Skeletal muscle satellite cell (primary cell): ENCODE results near the gene RGPD5.
"Not testable (repeated sequence)": the region's sequence is repeated elsewhere in the genome, so short reads cannot be mapped to it uniquely, and the experiment has no call there.

Experiments
- H3K27me3 ChIP-seq: 2 replicates; pipeline ENCODE4 v1.7.0; 2013; ENCODE audit warnings: low read length; ENCODE audit not compliant: control insufficient read depth, insufficient read depth
- H3K36me3 ChIP-seq: 2 replicates; pipeline ENCODE4 v1.7.0; 2013; ENCODE audit warnings: mild to moderate bottlenecking, control low read depth, low read length; ENCODE audit not compliant: insufficient read depth
- H3K4me1 ChIP-seq: 2 replicates; pipeline ENCODE4 v1.7.0; 2013; ENCODE audit warnings: low read length; ENCODE audit not compliant: control insufficient read depth, insufficient read depth
- H3K4me2 ChIP-seq: 2 replicates; pipeline ENCODE4 v1.7.0; 2013; ENCODE audit warnings: mild to moderate bottlenecking, low read length
- H3K4me3 ChIP-seq: 2 replicates; pipeline ENCODE4 v1.7.0; 2013; ENCODE audit warnings: low read length
- H3K9ac ChIP-seq: 2 replicates; pipeline ENCODE4 v1.7.0; 2013; ENCODE audit warnings: mild to moderate bottlenecking, low read depth, low read length, moderate library complexity
- H3K9me3 ChIP-seq: replicated peaks from 2 replicates; pipeline ENCODE4 v1.7.0; 2013; ENCODE audit warnings: mild to moderate bottlenecking, control low read depth, low read length

The RGPD5 gene

DNA sequence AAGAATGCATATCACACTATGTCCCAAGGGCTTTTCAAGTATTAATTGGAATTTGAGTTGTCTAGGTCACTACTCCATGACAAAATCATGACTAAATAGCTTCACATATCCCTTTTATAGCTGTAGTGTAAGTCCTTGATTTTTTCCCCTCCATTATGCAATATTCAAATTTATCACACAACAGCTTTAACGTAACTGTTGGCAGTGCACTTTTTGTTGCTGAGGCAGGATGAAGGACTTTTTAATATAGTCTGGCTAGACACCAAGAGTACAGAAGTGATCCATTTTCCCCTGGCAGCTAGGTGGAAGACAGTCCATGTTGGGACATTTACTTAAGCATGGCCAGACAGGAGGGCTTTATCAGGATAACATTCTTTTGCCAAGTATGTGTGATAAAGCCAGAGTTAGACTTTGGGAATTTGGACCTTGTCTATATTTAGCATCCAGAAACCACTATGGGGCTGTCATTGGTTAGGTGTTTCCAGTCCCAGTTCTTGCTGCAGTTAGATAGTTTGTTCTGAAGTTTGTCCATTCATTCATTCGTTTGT lies 11.6 kb upstream of the RGPD5 start:
- not testable (repeated sequence) for H3K9me3 ChIP-seq, H3K36me3 ChIP-seq, H3K4me2 ChIP-seq, H3K9ac ChIP-seq, H3K27me3 ChIP-seq, H3K4me3 ChIP-seq, H3K4me1 ChIP-seq

GRCh38 chr2:109791530-109792279 lies 2.4 kb upstream of the RGPD5 start:
- not testable (repeated sequence) for H3K9ac ChIP-seq, H3K36me3 ChIP-seq, H3K27me3 ChIP-seq, H3K9me3 ChIP-seq, H3K4me3 ChIP-seq, H3K4me1 ChIP-seq, H3K4me2 ChIP-seq

GRCh38 chr2:109792659-109793058 lies 1.4 kb upstream of the RGPD5 start:
- H3K4me3 ChIP-seq, H3K36me3 ChIP-seq, H3K9me3 ChIP-seq, H3K4me2 ChIP-seq, H3K9ac ChIP-seq, H3K4me1 ChIP-seq, H3K27me3 ChIP-seq: not testable (repeated sequence)

DNA sequence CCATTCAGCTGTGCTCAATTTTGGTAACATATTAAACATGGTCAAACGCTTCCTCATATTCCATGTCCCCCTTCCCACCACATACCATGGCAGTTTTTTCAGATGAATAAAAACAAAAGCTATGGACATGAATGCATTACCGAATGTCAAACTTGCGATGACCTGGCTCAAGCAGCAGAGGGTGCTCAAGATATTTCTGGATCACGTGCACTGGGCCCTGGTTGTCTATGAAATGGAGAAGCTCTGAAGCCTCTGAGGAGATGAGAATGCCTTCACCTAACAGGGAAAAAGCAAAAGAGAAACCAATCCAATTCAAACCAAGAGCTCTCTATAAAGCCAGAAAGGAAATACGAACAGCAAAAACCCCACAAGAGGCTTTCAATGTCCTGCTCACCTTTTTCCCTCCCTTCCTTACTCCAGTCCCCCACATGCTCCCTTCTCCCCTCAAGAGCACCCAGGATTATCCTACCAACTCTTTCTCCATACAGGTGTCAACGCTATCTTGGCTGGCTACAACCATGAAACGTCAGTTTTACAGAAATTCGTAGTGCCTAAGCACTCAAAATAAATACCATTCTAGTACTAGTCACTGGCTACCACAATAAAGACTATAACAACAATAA lies 77.1 kb downstream of the RGPD5 start:
- not testable (repeated sequence) for H3K4me1 ChIP-seq, H3K9me3 ChIP-seq, H3K4me3 ChIP-seq, H3K4me2 ChIP-seq, H3K9ac ChIP-seq, H3K27me3 ChIP-seq, H3K36me3 ChIP-seq

DNA sequence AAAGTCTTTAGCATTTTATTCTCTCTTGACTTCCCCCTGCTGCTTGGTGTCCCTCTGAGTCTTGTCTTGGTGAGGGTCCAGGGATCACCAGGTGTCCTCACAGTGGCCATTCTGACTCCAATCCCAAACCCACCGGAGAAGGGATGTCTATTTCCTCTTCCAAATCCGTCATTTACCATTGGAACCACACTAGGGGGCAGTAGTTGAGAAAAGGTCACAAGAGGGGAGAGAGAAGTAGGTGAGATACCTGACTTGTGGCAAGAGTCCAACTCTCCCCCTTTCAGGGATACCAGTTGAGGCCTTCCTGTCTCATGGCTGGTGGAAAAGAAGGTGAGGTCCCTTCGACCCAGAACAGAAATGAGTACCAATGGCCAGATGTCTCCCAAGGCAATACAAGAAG lies 82.5 kb downstream of the RGPD5 start:
- H3K4me3 ChIP-seq, H3K36me3 ChIP-seq, H3K4me2 ChIP-seq, H3K9ac ChIP-seq, H3K9me3 ChIP-seq, H3K27me3 ChIP-seq, H3K4me1 ChIP-seq: not testable (repeated sequence)

GRCh38 chr2:109882112-109882511 lies 88.0 kb downstream of the RGPD5 start:
- not testable (repeated sequence) for H3K27me3 ChIP-seq, H3K36me3 ChIP-seq, H3K4me3 ChIP-seq, H3K4me1 ChIP-seq, H3K9ac ChIP-seq, H3K4me2 ChIP-seq, H3K9me3 ChIP-seq

GRCh38 chr2:109888414-109888813 lies 94.3 kb downstream of the RGPD5 start:
- not testable (repeated sequence) for H3K4me2 ChIP-seq, H3K4me1 ChIP-seq, H3K9me3 ChIP-seq, H3K36me3 ChIP-seq, H3K27me3 ChIP-seq, H3K4me3 ChIP-seq, H3K9ac ChIP-seq

DNA sequence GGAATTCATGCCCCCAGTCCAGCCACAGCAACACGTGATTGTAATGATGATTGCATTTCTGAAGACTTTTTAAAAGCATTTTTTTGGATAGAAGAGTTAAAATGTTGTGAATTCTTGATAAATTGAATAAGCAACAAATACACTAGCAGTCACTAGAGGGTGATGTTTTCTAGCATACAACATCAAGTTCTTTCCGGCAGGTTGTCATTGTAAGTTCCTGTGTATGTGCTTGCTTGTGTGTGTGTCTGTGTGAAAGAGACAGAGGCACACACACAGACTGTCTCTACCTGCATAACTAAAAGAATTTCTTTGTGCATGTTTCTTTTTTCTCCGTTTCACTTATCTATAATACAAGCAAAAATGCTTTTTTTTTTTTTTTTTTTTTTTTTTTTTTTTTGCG lies 95.8 kb downstream of the RGPD5 start:
- not testable (repeated sequence) for H3K4me2 ChIP-seq, H3K4me3 ChIP-seq, H3K9me3 ChIP-seq, H3K36me3 ChIP-seq, H3K27me3 ChIP-seq, H3K9ac ChIP-seq, H3K4me1 ChIP-seq

DNA sequence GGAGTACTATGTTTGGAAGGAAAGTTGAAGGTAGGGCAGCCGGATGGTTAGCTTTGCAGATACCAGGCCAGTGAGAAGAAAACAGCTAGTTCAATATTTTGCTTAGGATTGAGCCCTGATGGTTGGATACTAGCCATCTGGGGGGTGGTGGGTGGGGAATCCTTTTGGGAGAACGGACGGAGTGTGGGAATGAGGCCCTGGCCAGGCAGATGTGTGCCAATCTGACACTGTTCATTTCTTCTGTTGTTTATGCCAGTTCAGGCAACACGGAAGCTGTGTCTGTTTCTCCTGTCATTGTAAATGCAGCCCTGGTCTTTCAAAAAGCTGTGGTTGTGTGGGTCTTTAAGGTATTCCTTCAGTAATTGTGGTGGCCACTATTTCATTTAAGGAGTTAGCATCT lies 96.9 kb downstream of the RGPD5 start:
- not testable (repeated sequence) for H3K4me1 ChIP-seq, H3K4me2 ChIP-seq, H3K9me3 ChIP-seq, H3K27me3 ChIP-seq, H3K4me3 ChIP-seq, H3K36me3 ChIP-seq, H3K9ac ChIP-seq

DNA sequence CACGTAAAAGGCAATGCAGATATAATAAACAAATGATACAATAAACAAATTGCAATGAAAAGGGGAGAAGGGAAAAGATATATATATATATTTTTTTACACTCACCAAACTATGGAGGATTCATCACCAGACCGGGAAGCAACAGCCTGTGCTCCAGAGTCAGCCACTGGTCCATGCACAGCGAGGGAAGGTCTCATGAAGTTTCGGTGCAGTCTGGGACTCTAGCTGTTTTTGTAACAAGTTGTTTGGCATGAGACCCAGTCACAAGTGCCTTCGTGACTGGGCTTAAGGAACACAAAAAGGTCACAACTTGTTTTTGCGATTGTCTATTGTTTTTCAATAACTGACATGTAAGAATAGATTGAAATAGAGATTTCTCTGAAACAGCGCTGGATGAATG lies 99.6 kb downstream of the RGPD5 start:
- not testable (repeated sequence) for H3K36me3 ChIP-seq, H3K9ac ChIP-seq, H3K9me3 ChIP-seq, H3K27me3 ChIP-seq, H3K4me3 ChIP-seq, H3K4me1 ChIP-seq, H3K4me2 ChIP-seq

- H3K4me1 ChIP-seq, H3K4me2 ChIP-seq, H3K9me3 ChIP-seq, H3K9ac ChIP-seq, H3K4me3 ChIP-seq, H3K36me3 ChIP-seq, H3K27me3 ChIP-seq: not testable (repeated sequence)
Observed at GRCh38 chr2:109894141-109894540, 100.0 kb downstream of the RGPD5 start.
